SU-DHL-6 (cell line): ENCODE data around the gene LEMD3.

ENCODE experiments used
- H2AFZ ChIP-seq: fragments of 200-600 bp; sonication (generic); 2 replicates; pipeline ENCODE4 v1.6.1; 2014; ENCODE audit warnings: low read depth, mild to moderate bottlenecking, moderate library complexity, mixed read lengths, antibody characterized with exemption, low read length; ENCODE audit not compliant: severe bottlenecking
- H3F3A ChIP-seq: fragments of 200-600 bp; shearing (Covaris generic); 2 replicates; pipeline ENCODE4 v1.6.0; 2016; ENCODE audit warnings: antibody characterized with exemption, mild to moderate bottlenecking; ENCODE audit not compliant: insufficient read depth
- H3K27ac ChIP-seq: fragments of 200-600 bp; sonication (generic); 2 replicates; pipeline ENCODE4 v1.5.1; 2016; ENCODE audit warnings: low read depth, mild to moderate bottlenecking, low read length, moderate library complexity, mixed read lengths
- H3K27me3 ChIP-seq: fragments of 200-600 bp; sonication (generic), shearing (Covaris generic); 2 replicates; pipeline ENCODE4 v1.6.0; 2014; ENCODE audit warnings: mild to moderate bottlenecking, low read length
- H3K36me3 ChIP-seq: fragments of 200-600 bp; sonication (generic); 2 replicates; pipeline ENCODE4 v1.6.1; 2014; ENCODE audit warnings: mild to moderate bottlenecking, low read length, mixed read lengths
- H3K4me2 ChIP-seq: fragments of 300-600, 200-600 bp; shearing (Covaris generic), sonication (generic); 2 replicates; pipeline ENCODE4 v1.6.0; 2014; ENCODE audit warnings: low read length, low read depth, mild to moderate bottlenecking; ENCODE audit not compliant: poor library complexity, severe bottlenecking
- H3K4me3 ChIP-seq: fragments of 200-600 bp; sonication (generic); 2 replicates; pipeline ENCODE4 v1.5.1; 2014; ENCODE audit warnings: antibody characterized with exemption, low read length, mild to moderate bottlenecking, mixed read lengths; ENCODE audit not compliant: insufficient read depth, poor library complexity, severe bottlenecking
- H3K79me2 ChIP-seq: fragments of 200-600 bp; sonication (generic); 2 replicates; pipeline ENCODE4 v1.6.1; 2014; ENCODE audit warnings: mild to moderate bottlenecking, low read length, moderate library complexity; ENCODE audit not compliant: insufficient read depth
- H3K9ac ChIP-seq: fragments of 200-600 bp; sonication (generic); 2 replicates; pipeline ENCODE4 v1.7.0; 2014; ENCODE audit warnings: mild to moderate bottlenecking, low read length
- H3K9me2 ChIP-seq: fragments of 200-600 bp; sonication (generic); replicated peaks from 2 replicates; pipeline ENCODE4 v1.6.1; 2014; ENCODE audit warnings: low read length; ENCODE audit not compliant: insufficient read depth
- H3K9me3 ChIP-seq: fragments of 200-600 bp; sonication (generic); 2 replicates; pipeline ENCODE4 v1.6.1; 2014; ENCODE audit warnings: low read length, mixed read lengths; ENCODE audit not compliant: insufficient read depth
- H4K20me1 ChIP-seq: fragments of 200-600 bp; sonication (generic); 2 replicates; pipeline ENCODE4 v1.6.1; 2014; ENCODE audit warnings: low read depth, mild to moderate bottlenecking, antibody characterized with exemption, low read length, moderate library complexity, mixed read lengths
- CTCF ChIP-seq: fragments of 200-600 bp; sonication (generic); IDR thresholded peaks from one replicate; pipeline ENCODE4 v1.5.1; 2017; ENCODE audit warnings: antibody characterized with exemption, mild to moderate bottlenecking, low read length, moderate library complexity; ENCODE audit not compliant: insufficient read depth, poor library complexity, severe bottlenecking
- EZH2phosphoT487 ChIP-seq: fragments of 200-600 bp; sonication (generic), shearing (Covaris generic); conservative IDR thresholded peaks from 2 replicates; pipeline ENCODE4 v1.6.1; 2018; ENCODE audit warnings: mild to moderate bottlenecking, antibody characterized with exemption, low read length, moderate library complexity, mixed read lengths

The LEMD3 gene

GRCh38 chr12:65125975-65126374, 43.4 kb upstream of the LEMD3 start:
- H3K27me3 ChIP-seq = no peaks in the 10 kb centered on the region
- no peaks in the 10 kb centered on the region for H3K79me2 ChIP-seq
- no peak overlapping the region for H3K27ac ChIP-seq
- no peak overlapping the region for H3K9ac ChIP-seq
- H3K9me2 ChIP-seq = no peaks in the 10 kb centered on the region
- no peak overlapping the region for H2AFZ ChIP-seq
- no peaks in the 10 kb centered on the region for H4K20me1 ChIP-seq
- H3K4me3 ChIP-seq = no peak overlapping the region
- no peaks in the 10 kb centered on the region for H3K36me3 ChIP-seq
- no peaks in the 10 kb centered on the region for H3F3A ChIP-seq
- no peak overlapping the region for H3K4me2 ChIP-seq
- no peak for TF ChIP-seq EZH2phosphoT487
- no peak for TF ChIP-seq CTCF
- H3K9me3 ChIP-seq = no peaks in the 10 kb centered on the region

- no peak for TF ChIP-seq EZH2phosphoT487
- TF ChIP-seq CTCF = no peak
- H4K20me1 ChIP-seq = no peaks in the 10 kb centered on the region
- no peaks in the 10 kb centered on the region for H3K9me3 ChIP-seq
- no peaks in the 10 kb centered on the region for H3K36me3 ChIP-seq
- H3F3A ChIP-seq = no peaks in the 10 kb centered on the region
- H3K9me2 ChIP-seq = no peaks in the 10 kb centered on the region
- no peak overlapping the region for H2AFZ ChIP-seq
- H3K4me2 ChIP-seq = no peak overlapping the region
- H3K79me2 ChIP-seq = no peaks in the 10 kb centered on the region
- H3K4me3 ChIP-seq = no peak overlapping the region
- H3K27ac ChIP-seq = no peak overlapping the region
- no peak overlapping the region for H3K9ac ChIP-seq
- no peaks in the 10 kb centered on the region for H3K27me3 ChIP-seq
These were observed 42.9 kb upstream of the LEMD3 start for GRCh38 chr12:65126482-65126881.

- Histone ChIP-seq H2AFZ (no peak overlapping the region), H3K4me3 (no peak overlapping the region), H3K9ac (no peak overlapping the region), H3K4me2 (no peak overlapping the region), H3K79me2 (no peaks in the 10 kb centered on the region), H3K27me3 (no peaks in the 10 kb centered on the region), H3K27ac (no peak overlapping the region), H3K9me3 (no peaks in the 10 kb centered on the region), H3K9me2 (no peaks in the 10 kb centered on the region), H3K36me3 (no peaks in the 10 kb centered on the region), H4K20me1 (no peaks in the 10 kb centered on the region), H3F3A (no peaks in the 10 kb centered on the region)
- TF ChIP-seq CTCF (no peak), EZH2phosphoT487 (no peak)
These were observed 35.5 kb upstream of the LEMD3 start for GRCh38 chr12:65133879-65134278.
